SU-DHL-6 (cell line): ENCODE data around the gene MKNK2.

Experiments
- EZH2phosphoT487 ChIP-seq: fragments of 200-600 bp; sonication (generic), shearing (Covaris generic); conservative IDR thresholded peaks from 2 replicates; pipeline ENCODE4 v1.6.1; 2018; ENCODE audit warnings: mild to moderate bottlenecking, antibody characterized with exemption, low read length, moderate library complexity, mixed read lengths
- TF ChIP-seq, protein P1 (sequence below): fragments of 200-600 bp; sonication (generic); IDR thresholded peaks from one replicate; pipeline ENCODE4 v1.5.1; 2017; ENCODE audit warnings: antibody characterized with exemption, mild to moderate bottlenecking, low read length, moderate library complexity; ENCODE audit not compliant: insufficient read depth, poor library complexity, severe bottlenecking

DNA sequence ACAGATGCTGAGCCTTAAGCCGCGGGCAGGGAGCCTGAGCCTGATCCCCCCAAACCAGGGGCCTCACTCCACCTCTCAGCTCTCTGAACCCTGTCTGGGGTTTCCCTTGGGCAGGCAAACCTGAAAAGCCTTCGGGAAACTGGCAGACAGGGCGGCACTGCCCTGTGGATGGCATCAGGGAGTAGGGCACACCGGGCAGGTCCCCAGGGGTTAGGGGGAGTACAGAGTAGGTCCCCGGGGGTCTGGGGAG, 9.7 kb downstream of the MKNK2 start:
- TF ChIP-seq, protein P1, sequence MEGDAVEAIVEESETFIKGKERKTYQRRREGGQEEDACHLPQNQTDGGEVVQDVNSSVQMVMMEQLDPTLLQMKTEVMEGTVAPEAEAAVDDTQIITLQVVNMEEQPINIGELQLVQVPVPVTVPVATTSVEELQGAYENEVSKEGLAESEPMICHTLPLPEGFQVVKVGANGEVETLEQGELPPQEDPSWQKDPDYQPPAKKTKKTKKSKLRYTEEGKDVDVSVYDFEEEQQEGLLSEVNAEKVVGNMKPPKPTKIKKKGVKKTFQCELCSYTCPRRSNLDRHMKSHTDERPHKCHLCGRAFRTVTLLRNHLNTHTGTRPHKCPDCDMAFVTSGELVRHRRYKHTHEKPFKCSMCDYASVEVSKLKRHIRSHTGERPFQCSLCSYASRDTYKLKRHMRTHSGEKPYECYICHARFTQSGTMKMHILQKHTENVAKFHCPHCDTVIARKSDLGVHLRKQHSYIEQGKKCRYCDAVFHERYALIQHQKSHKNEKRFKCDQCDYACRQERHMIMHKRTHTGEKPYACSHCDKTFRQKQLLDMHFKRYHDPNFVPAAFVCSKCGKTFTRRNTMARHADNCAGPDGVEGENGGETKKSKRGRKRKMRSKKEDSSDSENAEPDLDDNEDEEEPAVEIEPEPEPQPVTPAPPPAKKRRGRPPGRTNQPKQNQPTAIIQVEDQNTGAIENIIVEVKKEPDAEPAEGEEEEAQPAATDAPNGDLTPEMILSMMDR = no peak
- TF ChIP-seq EZH2phosphoT487 = no peak
